SKM-1 treated with dmso at 0.1 percent for 144 hours (cell line): ENCODE data around the gene BTG4.

Source experiments
- DNase-seq: peaks from one replicate; lab custom pipeline; 2025; ENCODE audit not compliant: unreplicated experiment; lab: John Stamatoyannopoulos, UW

The BTG4 gene

DNA sequence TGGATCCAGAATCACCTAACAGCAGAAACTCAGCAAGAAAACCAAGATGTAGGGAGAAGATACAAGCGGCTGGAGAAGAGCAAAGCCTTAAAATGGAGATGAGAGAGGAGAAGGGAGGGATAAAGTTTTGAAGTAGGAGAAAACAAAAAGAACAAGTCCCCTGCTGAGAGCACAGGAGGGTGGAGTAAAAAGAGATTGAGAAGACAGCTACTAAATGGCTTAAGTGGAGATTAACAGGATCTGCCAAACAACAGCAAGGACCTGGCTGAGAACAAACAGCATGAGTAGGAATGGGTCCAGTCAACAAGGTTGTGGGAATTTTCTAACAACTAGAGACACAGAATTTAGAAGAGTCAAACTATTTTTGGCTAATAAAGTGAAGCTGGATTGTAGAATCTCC lies 18.1 kb downstream of the BTG4 start:
- DNase-seq, result no peak

DNA sequence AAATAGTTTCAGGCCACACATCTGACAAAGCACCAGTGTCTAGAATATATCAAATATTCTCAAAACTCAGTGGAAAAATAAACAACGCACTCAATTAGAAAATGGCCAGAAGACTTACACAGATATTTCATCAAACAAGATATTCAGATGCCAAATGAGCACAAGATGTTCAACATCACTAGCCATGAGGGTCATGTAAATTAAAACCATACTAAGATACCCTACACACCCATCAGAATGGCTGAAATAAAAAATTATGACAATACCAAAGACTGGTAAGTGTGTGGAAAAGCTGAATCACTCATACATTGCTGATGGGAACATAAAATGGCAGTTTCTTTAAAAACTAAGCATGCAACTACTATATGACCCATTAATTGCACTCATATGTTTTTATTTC lies 21.7 kb downstream of the BTG4 start:
- DNase-seq, result no peak

DNA sequence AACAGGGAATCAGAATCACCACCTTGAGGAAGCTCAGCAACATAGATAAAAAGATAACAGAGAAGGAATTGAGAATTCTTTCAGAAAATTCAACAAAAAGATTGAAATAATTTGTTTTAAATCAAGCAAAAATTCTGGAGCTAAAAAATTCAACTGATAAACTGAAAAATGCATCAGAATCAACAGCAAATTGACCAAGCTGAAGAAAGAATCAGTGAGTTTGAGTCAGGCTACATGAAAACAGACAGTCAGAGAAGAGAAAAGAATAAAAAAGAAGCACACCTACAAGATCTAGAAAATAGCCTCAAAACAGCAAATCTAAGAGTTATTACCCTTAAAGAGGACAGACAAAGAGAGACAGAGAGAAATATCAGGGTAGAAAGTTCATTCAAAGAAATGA lies 28.8 kb downstream of the BTG4 start:
- DNase-seq, result no peak

DNA sequence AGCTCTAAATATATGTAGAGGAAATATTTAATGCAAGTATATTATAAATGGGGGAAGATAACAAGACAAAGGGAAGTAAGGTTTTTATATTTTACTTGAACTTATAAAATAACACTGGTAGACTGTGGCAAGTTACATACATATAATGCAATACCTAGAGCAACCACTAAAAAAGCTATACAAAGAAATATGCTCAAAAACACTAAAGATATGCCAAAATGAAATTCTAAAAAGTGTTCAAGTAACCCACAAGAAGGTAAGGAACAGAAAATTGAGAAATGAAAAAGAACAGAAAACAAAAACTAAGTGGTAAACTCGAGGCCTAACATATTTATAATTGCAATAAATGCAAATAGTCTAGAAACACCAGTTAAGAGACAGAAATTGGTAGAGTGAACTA lies 32.5 kb downstream of the BTG4 start:
- no peak for DNase-seq

DNA sequence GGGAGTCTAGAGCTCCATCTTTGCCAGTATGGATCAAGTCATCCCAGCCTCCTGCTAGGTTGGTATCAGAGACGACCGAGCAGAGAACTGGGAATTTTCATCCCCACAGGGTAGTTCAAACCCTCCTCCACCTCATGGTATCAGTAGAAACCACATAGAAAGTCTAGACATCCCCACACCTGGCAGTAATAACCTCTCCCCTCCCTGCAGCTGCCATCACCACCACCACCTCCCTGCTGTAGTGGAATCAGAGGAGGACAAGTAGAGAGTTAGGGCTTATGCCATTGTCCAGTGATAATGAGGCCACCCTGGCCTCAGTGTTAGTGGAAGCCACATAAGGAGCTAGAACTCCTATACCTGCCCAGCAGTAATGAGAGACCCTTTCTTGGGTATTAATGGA lies 34.3 kb downstream of the BTG4 start:
- DNase-seq, result no peak

DNA sequence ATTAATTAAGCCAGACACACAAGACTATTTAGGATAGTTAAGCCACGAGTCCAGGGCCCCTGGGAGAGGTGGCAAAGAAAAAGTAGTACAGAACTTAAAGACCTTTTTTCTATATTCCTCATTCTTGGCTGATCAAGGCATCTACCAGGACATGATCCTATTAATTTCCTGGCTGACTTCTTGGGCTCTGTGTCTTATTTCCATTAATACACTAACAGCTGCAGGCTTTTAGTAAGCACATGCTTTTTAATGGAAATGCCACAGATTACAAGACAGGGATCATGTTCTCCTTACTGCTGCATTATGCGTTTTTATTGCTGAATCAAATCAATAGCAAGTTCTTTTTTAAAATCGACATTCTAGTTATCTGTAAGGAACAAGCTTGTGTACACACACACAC lies 35.2 kb downstream of the BTG4 start:
- no peak for DNase-seq

DNA sequence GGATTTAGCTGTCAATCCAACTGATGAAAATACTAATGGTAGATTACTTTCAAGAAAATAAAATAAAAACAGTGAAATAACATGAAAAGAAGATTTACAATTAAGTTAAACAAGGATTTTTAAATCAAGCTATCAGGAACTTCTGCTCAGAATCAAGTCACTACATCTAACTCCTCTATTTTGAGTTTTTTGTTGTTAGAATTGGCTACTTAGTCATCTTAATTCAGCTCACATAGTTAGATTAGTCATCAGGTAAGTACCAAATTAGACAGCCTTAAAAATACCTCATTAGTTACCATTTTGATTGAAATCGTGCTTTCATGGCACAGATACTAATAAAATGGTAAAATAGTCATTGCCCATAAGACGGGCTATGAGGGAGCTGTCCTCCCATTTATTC lies 35.8 kb downstream of the BTG4 start:
- no peak for DNase-seq

DNA sequence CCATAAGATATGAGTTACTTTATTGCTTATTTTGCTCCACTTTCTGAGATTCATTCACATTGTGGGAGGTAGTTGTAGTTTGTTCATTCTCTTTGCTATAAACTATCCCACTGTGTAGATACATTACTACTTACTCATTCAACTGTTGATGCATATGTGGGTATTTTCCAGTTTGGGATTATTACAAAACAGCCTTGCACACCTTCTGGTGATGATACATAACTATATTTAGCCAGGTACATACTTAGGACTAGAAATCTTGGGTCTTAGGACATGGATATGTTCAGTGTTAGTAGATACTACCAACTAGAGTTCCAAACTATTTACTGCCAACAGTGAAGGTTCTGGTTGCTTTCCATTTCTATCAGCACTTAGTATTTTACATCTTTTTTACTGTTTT lies 37.8 kb downstream of the BTG4 start:
- DNase-seq, result no peak

DNA sequence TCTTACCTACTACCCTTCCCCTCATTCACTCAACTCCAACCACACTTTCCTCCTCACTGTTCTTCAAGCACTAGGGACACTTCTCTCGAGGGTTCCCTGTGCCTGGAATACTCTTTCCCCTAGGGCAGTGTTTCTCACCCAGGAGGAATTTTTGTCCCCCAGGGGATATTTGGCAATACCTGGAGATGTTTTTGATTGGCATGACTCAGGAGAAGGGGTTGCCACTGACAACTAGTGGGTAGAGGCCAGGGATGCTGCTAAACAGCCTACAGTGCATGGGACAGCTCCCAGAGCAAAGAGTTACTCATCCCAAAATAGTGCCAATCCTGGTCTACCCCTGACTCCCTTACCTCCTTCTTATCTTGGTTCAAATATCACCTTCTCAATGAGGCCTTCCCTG lies 40.0 kb downstream of the BTG4 start:
- DNase-seq, result no peak

DNA sequence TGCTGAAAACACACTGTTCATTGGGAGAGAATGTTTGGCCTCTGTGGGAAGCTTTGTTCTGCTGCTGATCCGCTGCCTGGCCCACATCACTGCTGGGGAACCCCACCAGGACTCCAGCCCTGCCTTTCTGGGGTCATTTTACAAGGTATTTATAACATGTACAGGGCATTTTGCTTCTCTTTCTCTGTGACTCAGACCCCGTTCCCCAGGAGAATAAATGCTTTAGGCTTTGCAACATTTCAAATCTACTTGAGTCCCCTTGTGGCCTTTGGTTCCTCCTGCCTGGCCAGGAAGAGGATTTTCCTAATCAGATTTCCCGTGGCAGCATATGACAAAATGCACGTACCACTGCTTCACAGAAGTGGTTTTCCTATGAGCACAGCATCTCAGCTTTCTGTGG lies 43.0 kb downstream of the BTG4 start:
- DNase-seq, result no peak

DNA sequence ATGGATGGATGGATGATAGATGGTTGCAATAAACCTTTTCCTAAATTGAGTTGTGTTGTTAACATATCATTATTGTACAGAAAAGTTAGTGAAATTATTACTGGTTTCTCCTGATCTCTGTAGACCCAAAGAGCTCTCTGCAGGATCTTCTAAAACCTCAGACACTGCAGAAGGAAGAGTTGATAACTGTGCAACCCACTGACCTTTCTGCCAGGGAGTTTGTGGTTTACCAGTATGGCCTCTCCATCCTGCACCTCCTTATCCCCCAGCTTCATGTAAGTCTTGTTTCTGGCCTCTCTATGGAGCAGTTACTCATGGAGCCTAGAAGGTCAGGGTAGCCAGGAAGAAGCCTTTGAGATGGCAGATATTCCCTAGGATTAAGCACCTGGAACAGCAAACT lies 45.6 kb downstream of the BTG4 start:
- DNase-seq, result no peak

DNA sequence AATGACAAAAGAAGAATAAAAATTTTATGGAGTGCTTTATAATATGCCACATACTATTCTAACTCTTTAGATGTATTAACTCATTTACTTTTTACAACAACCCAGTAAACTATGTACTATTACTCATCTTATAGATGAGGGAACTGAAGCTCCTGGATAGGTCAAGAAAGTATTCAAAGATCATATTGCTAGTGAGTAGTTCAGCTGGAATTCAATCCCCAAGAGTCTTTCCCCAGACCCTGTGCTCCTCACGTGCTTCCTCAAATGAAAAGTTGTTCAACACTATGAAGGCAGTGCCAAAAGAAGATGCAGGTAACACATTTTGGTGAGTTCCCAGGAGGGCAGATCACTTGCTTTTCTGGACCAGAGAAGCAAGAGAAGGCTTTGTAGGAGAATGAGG lies 46.8 kb downstream of the BTG4 start:
- no peak for DNase-seq

DNA sequence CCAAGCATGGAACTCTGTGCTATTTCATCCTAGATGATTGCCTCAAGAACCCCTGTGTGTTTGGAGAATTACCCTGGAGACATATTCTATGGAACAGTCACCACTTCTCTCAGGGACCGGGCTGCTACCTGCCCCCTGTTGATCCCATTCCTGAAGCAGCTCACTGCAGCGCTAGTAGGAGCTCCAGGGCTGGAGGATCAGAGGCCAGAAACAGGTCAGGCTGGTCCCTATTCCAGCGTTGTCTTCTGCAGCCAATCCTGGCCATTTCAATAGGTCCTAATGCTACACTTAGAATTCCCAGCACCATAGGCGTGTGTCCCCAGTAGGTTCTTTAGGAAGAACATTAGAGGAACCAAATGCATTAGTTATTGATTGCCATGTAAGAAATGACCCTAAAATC lies 48.9 kb downstream of the BTG4 start:
- DNase-seq, result no peak

DNA sequence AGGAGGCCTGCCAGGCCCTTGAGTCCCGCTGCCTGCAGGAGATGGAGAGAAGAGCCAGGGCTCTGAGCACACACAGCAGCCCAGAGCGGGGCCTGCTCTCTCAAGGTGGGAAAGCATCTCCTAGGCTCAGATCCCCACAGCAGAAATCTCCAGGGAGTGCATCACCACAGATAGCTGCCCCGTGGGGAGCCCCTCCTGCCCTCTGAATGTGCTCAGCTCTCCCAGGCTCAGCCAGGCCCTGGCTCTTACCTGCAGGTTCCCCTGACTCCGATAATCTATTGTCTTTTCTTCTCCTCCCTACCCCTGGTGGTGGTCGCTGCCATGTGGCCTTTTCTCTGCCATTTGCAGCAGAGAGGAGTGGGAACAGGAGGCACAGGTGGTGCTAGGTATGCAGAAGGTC lies 49.9 kb downstream of the BTG4 start:
- DNase-seq, result no peak

DNA sequence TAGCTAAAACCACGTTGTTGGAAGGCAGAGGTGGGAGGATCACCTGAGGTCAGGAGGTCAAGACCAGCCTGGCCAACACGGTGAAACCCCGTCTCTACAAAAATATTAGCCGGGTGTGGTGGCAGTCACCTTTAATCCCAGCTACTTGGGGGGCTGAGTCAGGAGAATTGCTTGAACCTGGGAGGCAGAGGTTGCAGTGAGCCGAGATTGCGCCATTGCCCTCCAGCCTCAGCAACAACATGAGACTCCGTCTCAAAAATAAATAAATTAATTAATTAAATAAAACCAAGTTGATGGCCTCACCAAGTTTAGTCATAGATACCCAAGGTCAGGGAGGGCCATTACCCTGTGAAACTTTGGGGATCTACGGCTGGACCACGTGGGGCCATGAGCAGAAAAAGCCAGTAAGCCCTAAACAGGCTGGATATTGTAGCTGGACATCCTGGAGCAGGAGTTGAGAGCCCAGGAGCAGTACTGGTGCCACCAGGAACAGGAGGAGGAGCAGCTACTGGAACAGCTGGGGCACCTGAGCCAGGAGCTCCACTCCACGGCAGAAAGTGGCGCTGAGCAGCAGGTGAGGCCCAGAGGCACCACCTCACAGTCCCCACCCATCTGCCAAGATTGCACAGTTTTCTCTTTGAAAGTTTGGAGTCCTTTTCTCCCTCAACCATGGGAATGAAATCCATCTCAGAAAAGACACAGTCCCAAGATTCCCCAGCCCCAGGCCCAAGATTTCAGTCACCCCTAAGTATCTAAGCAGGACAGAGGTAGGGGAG lies 50.5 kb downstream of the BTG4 start:
- DNase-seq, result no peak

DNA sequence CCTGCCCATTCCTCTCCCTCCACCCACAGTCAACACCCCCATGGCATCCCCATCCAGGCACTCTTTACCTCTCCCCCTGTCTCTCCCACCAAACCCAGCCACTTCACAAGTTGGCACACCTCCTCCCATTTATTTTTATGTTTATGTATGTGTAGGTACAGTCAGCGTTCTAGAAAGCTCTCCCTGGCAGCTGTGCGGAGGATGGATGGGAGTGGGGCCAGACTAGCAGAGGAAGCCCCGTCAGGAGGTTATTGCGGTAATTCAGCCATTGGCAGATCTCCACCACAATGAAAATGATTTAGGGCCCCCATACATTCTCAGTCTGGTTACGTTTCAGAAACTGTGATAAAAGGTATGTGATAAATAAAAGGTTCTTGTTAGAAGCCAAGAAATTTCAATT lies 51.3 kb downstream of the BTG4 start:
- DNase-seq, result no peak

DNA sequence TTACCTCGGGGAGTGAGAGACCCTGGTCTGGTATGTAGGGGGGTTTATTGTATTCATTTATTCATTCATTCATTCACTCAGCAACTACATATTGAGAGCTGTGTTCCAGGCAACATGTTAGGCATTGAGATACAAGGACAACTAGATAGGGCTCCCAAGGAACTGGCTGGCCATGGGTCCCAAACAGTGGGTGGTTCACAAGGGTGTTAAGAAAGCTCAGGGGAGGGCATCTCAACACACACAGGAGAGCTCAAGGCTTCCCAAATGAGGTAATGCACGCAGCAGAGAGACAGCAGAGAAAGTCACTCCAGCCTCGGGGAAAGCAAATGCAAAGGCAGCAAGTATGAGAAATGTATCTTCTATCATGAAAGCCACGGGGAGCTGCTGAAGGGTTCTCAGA lies 51.8 kb downstream of the BTG4 start:
- no peak for DNase-seq

DNA sequence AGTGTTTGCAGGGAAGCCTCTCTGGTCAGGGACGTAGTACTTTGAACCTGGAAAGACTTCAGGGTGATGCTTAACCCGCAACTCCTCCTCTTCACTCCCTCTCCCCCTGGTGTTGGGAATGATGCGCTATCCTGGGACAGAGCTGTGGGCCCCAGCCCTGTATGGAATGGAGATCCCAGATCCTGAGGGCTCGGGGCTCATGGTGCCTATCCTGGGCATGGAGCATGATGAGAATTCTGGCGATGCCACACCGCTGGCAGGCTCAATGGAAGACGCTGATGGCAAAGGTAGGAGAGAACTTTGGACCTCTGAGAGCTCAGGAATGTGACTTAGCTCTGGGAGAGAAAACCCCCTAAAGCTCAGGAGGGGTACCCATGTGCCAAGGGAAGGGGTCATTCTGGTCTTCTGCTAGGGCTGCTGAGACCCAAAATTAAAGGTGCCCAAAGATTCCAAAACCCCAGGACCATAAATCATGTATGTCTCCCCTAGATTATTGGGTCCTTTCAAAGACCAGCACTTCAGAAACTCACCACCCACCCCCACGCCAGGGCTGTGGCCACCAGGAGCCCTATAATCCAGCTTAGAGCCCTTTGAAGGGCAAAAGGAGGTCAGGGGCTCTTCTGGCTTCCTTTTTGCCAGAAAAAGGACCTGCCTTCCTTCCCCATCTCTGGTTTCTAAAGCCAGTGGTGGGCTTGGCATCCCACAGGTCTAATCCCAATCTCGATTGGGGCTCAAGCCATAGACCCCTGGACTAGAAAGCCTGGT lies 52.5 kb downstream of the BTG4 start:
- no peak for DNase-seq

DNA sequence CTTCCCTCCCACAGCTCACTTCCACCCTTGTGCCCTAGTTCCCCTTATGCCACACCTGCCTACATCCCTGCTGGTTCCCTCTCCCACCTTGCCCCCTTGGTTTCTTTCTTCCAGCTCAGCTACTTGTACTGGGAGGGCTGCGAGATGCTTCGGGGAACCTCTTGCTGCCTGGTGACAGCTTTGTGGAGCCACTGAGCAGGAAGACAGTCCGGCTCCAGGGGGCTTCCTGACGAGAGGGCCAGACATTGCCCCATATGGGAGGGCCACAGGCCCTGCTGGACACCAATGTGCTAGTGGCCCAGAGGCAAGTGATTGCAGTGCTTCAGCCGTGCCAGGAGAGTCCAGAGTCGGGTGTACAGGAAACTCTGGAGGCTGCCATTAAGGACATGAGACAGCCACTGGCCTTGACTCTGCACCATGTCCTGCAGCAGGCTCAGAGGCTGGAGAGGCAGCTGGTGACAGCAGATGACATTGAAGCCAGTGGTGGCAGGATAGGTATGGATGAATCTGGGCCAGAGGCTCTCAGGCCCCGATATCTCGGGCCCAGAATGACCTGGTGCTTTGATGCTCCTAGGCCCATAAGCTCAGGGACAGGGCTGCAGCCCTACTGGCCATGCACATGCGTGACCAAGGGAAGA lies 54.3 kb downstream of the BTG4 start:
- no peak for DNase-seq

DNA sequence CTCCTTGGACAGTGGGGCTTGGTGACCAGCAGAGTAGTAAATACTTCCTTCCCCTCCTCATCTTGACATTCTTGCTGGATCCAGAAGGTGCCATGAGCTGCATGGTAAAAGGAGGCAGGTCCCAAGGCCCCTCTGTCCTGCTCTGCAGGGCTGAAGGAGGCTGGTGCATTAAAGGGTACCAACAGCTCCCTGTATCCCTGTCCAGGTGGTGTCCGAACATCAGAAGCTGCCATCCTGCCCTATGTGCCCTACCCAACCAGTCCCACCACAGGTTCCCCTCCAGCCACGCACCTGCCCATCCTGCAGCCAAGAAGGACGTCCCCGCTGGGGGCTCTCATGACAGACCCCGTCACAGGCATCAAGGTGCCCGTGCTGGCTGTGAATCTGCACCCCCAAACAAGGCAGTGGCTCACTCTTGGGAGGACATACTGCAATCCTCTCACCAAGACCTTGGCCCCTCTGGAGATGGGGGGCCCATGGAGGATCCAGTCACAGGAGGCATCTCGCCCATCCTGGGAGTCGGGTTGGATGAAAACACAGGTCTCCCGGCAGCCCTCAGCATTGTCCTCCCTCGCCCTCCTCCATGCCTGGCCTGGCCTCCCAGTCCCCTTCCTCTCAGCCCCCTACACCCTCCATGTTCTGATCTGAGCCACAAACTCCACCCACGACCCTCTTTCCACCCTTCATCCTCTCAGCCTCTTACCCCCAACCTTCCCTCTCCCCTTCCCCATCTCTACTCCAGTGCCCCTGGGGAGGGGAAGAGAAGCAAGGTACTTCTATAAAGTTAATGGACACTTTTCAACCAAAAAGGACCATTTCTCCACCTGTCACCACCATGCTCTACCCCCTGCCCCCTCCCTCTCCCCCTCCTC lies 55.1 kb downstream of the BTG4 start:
- no peak for DNase-seq

DNA sequence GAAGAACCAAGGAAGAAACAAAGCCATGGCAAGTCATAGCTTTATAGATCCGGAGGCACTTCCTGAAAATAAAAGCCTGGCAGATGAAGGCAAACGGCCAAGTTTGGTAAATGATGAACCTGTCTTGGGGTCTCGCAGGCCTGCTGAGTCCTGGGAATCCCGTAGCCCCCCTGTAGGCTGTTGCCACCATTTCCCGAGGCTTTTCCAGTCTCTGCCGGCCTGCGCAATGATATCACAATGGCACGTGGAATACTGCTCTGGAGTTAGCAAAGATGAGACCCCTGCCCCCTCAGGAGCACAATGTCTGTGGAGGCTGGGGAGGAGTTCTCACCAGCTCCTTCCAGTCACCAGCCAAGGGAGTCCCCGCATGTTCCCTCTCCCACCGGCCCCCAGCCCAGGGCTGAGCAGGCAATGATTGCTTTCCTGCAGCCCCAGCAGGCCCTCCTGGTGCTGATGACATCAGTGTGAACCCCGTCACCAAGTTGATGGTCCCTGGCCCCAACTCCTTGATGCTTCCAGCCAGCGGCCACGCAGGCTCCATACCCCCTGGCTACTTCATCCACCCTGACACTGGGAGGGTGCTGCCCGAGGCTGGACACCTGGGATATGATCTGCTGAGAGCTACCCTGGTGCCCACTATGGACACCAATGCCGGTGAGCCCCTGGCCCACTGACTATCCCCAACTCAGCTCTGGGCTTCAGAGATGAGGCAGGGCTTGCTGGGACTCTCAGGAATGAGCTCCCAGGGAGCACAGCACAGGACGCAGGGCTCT lies 55.9 kb downstream of the BTG4 start:
- DNase-seq, result no peak
